Activated CD8-positive, alpha-beta memory T cell treated with anti-CD3 and anti-CD28 coated beads, Interleukin-2, amount 10 ng/mL, durations not matched to agents 7 days and 5 days (primary cell): ENCODE data around the gene CCDC136. TPM values are rescaled to one million over a fixed set of nuclear protein-coding genes. Genes with fewer than 3 reads are reported as not detected.

Source experiments
- ATAC-seq: fragments of 150-1000 bp; cut with Tn5 transposase; one replicate; pipeline ENCODE4 v1.10.0; 2021; ENCODE audit warnings: moderate library complexity
- CTCF ChIA-PET: fragments of 350-600 bp; sonication (Branson Sonifier 250); formaldehyde crosslinking; loops from one replicate; lab custom pipeline; 2021; ENCODE audit warnings: antibody characterized with exemption; lab: Charles Lee
- DNase-seq: peaks from one replicate; pipeline ENCODE4 v3.0.0-alpha.2; 2020
- H3K27ac Mint-ChIP-seq: one replicate; pipeline ENCODE4 v1.8.0; 2021; ENCODE audit warnings: mild to moderate bottlenecking, mixed read lengths
- H3K27me3 Mint-ChIP-seq: one replicate; pipeline ENCODE4 v1.8.0; 2021; ENCODE audit warnings: mixed read lengths
- H3K36me3 Mint-ChIP-seq: one replicate; pipeline ENCODE4 v1.8.0; 2021; ENCODE audit warnings: mild to moderate bottlenecking, mixed read lengths
- H3K4me1 Mint-ChIP-seq: one replicate; pipeline ENCODE4 v1.8.0; 2021; ENCODE audit warnings: mixed read lengths
- H3K4me3 Mint-ChIP-seq: one replicate; pipeline ENCODE4 v1.8.0; 2021; ENCODE audit warnings: mild to moderate bottlenecking, moderate library complexity, mixed read lengths
- H3K9me3 Mint-ChIP-seq: one replicate; pipeline ENCODE4 v1.8.0; 2022; ENCODE audit warnings: low read depth, mixed read lengths
- total RNA-seq, 2 experiments: library from RNA; stranded (reverse); gene quantifications; one replicate each; pipeline ENCODE4 v1.2.3, GENCODE V29; 2021

The CCDC136 gene
- total RNA-seq, 2 experiments from 2014 or later, result 4.4 to 5.8 TPM

GRCh38 chr7:128785738-128786137 lies 6.0 kb upstream of the CCDC136 start:
- no peak overlapping the region for H3K4me3 Mint-ChIP-seq
- peaks cover 4% of the 10 kb centered on the region for H3K4me1 Mint-ChIP-seq
- H3K36me3 Mint-ChIP-seq, result no peaks in the 10 kb centered on the region
- no peak for ATAC-seq
- CTCF ChIA-PET, result interaction anchor here (1.0 to 1.4 kb wide), 2 partner anchors 98 to 358 kb away, joined by 3 read pairs; no protein-coding TSS in a partner anchor
- no peak for DNase-seq
- H3K9me3 Mint-ChIP-seq, result no peaks in the 10 kb centered on the region
- peaks cover 40% of the 10 kb centered on the region for H3K27me3 Mint-ChIP-seq
- H3K27ac Mint-ChIP-seq, result no peak overlapping the region

DNA sequence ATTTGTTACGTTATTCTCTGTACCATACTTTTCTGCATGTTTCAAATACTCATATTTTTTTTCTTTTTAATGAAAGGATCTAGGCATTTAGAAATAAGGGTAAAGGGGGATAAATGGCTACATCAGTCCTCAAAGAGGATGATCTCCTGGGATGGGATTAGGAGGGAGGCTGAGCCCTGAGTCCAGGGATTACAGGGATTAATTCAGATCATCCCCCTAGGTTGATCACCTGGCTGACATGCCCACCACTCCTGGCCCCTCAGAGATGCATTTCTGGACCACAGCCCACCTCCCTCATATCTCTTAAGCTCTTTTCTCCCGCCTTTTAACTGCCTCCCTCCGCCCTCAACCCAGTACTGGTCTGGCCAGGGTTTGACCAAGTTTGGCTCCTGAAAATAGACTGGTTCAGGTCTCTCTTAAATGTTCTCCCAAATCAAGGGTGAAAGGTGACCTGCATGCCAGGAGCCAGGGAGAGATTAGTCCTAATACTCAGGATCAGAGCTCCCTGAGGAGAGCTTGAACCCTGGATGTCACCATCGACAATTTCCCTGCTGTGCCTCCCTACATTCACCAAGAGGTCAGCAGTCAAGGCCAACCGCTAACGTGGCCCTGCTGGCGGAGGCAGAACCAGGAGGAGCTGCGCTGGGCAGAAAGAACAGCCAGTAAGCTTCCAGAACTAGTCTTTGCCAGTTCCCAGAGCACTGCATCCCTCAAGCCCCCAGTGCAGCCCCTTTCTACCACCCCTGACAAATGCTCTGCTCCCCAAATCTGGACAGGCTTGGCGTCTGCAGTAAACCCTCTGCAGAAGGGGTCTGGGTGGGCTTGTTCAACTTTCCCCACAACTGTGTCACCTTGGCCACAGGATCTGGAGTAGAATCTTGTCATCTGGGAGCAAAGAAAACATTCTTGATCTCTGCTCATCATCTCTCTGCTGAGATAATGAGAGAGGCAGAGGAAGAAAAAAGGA lies 3.0 kb upstream of the CCDC136 start:
- ATAC-seq, result no peak
- peaks cover 40% of the 10 kb centered on the region for H3K27me3 Mint-ChIP-seq
- no peak overlapping the region for H3K4me3 Mint-ChIP-seq
- CTCF ChIA-PET, result interaction anchor here (1.0 kb wide), 1 partner anchor 95 kb away, joined by 3 read pairs; no protein-coding TSS in a partner anchor
- H3K36me3 Mint-ChIP-seq, result no peaks in the 10 kb centered on the region
- peaks cover 7% of the 10 kb centered on the region for H3K4me1 Mint-ChIP-seq
- H3K27ac Mint-ChIP-seq, result no peak overlapping the region
- H3K9me3 Mint-ChIP-seq, result no peaks in the 10 kb centered on the region
- DNase-seq, result no peak

DNA sequence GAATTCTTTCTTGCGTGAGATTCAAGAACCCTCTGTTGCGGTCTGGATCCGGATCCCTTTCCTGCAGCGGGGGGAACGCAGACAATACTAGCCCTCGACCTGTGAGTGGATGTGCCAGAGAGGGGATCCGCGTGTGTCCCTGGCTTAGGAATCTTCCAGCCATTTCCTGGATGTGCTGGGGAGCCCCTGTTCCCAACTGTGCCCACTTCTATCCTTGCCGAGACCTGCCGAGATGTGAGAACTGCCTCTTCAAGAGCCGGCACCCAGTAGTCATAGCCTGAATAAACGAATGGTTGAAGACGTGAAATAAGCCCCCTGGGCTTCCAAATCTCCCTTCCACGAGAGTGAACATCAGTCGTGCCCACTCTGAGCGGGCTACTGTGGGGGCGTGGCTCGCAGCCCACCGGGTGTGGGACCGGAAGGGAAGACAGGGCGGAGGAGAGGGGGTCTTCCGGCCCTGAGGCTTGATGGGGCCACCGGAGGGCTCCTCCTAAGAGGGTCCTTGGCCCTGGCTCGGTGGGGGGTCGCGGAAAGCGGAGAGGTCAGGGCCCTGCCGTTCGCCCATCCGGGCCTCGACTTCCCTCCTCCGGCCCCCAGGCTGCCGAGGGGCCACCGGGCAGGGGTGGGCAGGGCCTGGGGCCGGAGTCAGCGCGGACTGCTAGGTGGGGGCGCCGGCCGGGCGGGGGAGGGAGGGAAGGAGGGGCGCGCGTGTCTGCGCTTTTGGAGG lies 1.3 kb upstream of the CCDC136 start:
- DNase-seq (no peak), ATAC-seq (peak; percentile 10)
- CTCF ChIA-PET, result interaction anchor here (2.2 kb wide), 1 partner anchor 94 kb away, joined by 6 read pairs; no protein-coding TSS in a partner anchor
- Mint-ChIP-seq H3K27me3 (peaks cover 33% of the 10 kb centered on the region), H3K4me1 (peaks cover 7% of the 10 kb centered on the region), H3K36me3 (no peaks in the 10 kb centered on the region), H3K4me3 (peak overlapping the region; percentile 68), H3K27ac (peak overlapping the region; percentile 25), H3K9me3 (no peaks in the 10 kb centered on the region)

DNA sequence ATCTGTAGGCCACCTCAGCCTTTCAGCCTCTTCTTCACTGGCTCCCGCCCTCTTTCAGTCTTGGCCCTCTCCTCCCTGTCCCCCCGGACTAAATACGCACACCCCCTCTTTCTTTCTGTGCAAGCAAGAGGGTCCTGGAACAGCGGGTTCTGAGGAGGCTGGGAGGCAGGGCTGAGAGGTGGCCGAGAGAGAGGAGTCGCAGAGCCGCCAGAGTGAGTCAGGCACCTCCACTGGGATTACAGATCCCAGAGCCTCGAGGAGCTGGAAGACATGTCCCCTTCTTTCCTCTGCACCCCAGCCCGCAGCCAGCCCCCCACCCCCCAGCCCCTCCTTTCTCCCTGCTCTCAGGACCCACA lies 182 bp downstream of the CCDC136 start:
- CTCF ChIA-PET, result interaction anchor here (0.8 to 2.2 kb wide), 4 partner anchors 27 to 300 kb away, joined by 3 to 6 read pairs (median 4); no protein-coding TSS in a partner anchor
- H3K27me3 Mint-ChIP-seq, result peaks cover 30% of the 10 kb centered on the region
- no peaks in the 10 kb centered on the region for H3K9me3 Mint-ChIP-seq
- ATAC-seq (no peak), DNase-seq (no peak)
- peaks cover 7% of the 10 kb centered on the region for H3K4me1 Mint-ChIP-seq
- H3K4me3 Mint-ChIP-seq, result peak overlapping the region; percentile 72
- no peaks in the 10 kb centered on the region for H3K36me3 Mint-ChIP-seq
- H3K27ac Mint-ChIP-seq, result no peak overlapping the region

DNA sequence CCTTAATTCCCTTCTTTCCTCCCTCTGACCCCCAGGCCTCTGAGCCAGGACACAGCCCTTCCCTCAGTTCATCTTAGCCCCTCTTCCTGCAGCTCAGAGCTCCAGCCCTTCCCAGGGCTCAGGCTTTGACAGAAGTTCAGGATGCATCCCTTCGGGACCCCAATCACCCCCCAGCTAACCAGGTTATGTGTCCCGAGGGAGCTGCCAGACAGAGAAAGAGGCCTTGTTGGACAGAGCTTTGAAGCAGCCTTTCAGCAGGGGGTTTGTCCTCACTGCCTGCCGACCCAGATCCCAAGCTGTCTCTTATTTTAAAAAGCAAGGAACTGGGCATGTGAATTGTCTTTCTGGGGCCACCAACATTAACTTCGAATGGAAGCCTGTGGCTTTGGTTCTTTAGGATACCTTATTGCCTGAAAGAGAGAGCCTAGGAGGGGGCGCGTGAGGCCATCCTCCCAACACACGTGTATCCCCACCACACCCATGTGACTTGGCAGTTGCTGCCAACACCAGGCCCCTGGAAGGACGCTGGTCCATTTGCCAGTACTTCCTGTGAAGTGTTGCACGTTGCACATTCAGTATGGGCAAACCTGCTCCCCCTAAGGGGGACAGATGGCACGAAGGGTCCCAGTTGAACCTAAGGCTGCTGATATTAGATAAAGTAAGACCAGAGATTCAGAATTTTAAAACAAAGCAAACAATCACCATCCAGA lies 858 bp downstream of the CCDC136 start:
- no peak overlapping the region for H3K27ac Mint-ChIP-seq

DNA sequence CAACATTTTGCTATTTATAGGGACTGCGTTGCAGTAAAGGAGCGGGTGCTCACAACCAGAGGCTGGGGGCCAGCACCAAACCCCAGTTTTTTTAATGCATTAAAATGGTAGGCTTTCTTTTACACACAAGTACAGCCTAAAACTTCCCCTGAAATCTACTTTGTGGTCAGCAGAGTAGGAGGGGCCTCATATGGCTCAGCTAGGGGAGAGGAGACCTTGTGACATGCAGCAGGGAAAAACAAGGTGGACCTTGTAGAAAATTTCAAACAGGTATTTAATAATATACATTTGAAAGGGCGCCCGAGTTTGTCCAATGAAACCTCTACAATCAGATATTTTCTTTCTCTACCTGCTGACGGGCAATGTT lies 1.4 kb downstream of the CCDC136 start:
- CTCF ChIA-PET, result interaction anchor here (3.7 kb wide), 1 partner anchor 90 kb away, joined by 16 read pairs; no protein-coding TSS in a partner anchor
- DNase-seq, result no peak
- no peaks in the 10 kb centered on the region for H3K36me3 Mint-ChIP-seq
- H3K9me3 Mint-ChIP-seq, result no peaks in the 10 kb centered on the region
- H3K4me1 Mint-ChIP-seq, result peaks cover 7% of the 10 kb centered on the region
- ATAC-seq, result no peak
- no peak overlapping the region for H3K4me3 Mint-ChIP-seq
- no peak overlapping the region for H3K27ac Mint-ChIP-seq
- H3K27me3 Mint-ChIP-seq, result peaks cover 23% of the 10 kb centered on the region

More for the DNA sequence above, 858 bp downstream of the CCDC136 start:
- Mint-ChIP-seq H3K4me1 (peaks cover 7% of the 10 kb centered on the region), H3K9me3 (no peaks in the 10 kb centered on the region), H3K27me3 (peaks cover 27% of the 10 kb centered on the region), H3K36me3 (no peaks in the 10 kb centered on the region), H3K4me3 (no peak overlapping the region)
- ATAC-seq, result no peak
- CTCF ChIA-PET, result interaction anchor here (0.8 to 3.7 kb wide), 4 partner anchors 26 to 91 kb away, joined by 3 to 16 read pairs (median 5); no protein-coding TSS in a partner anchor
- DNase-seq, result no peak

- Mint-ChIP-seq H3K27me3 (peaks cover 15% of the 10 kb centered on the region), H3K27ac (peak overlapping the region; percentile 16), H3K36me3 (no peaks in the 10 kb centered on the region), H3K9me3 (no peaks in the 10 kb centered on the region), H3K4me1 (peaks cover 7% of the 10 kb centered on the region), H3K4me3 (no peak overlapping the region)
- ATAC-seq (no peak), DNase-seq (peak; percentile 55)
- CTCF ChIA-PET, result interaction anchor here (1.1 to 3.7 kb wide), 4 partner anchors 53 to 296 kb away, joined by 3 to 16 read pairs (median 4); no protein-coding TSS in a partner anchor
Observed at GRCh38 chr7:128794020-128794419, 2.3 kb downstream of the CCDC136 start.

DNA sequence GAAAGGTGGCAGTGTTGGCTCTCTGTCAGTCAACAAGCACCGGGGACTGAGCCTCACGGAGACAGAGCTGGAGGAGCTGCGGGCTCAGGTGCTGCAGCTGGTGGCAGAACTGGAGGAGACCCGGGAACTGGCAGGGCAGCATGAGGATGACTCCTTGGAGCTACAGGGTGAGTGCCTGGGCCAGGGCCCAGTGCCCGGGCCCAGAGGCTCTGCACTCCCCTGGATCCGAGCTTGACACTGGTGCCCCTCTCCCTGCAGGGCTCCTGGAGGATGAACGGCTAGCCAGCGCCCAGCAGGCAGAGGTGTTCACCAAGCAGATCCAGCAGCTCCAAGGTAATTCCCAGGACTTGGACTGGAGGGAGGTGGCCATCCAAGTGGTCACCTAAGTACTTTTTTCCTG lies 2.7 kb downstream of the CCDC136 start:
- DNase-seq, result no peak
- Mint-ChIP-seq H3K27ac (no peak overlapping the region), H3K4me3 (no peak overlapping the region), H3K36me3 (no peaks in the 10 kb centered on the region), H3K27me3 (peaks cover 10% of the 10 kb centered on the region), H3K9me3 (no peaks in the 10 kb centered on the region), H3K4me1 (peaks cover 7% of the 10 kb centered on the region)
- ATAC-seq, result no peak
- CTCF ChIA-PET, result interaction anchor here (1.1 to 3.7 kb wide), 5 partner anchors 53 to 297 kb away, joined by 3 to 16 read pairs (median 4); no protein-coding TSS in a partner anchor

GRCh38 chr7:128795129-128795528 lies 3.4 kb downstream of the CCDC136 start:
- Mint-ChIP-seq H3K9me3 (no peaks in the 10 kb centered on the region), H3K4me1 (peaks cover 7% of the 10 kb centered on the region), H3K36me3 (no peaks in the 10 kb centered on the region), H3K27me3 (peaks cover 4% of the 10 kb centered on the region), H3K27ac (no peak overlapping the region), H3K4me3 (no peak overlapping the region)
- no peak for DNase-seq
- CTCF ChIA-PET, result interaction anchor here (1.1 to 3.7 kb wide), 4 partner anchors 86 to 296 kb away, joined by 3 to 16 read pairs (median 4); no protein-coding TSS in a partner anchor
- ATAC-seq, result no peak

- no peaks in the 10 kb centered on the region for H3K27me3 Mint-ChIP-seq
- H3K4me3 Mint-ChIP-seq, result no peak overlapping the region
- CTCF ChIA-PET, result interaction anchor here (3.7 kb wide), 1 partner anchor 87 kb away, joined by 16 read pairs; no protein-coding TSS in a partner anchor
- H3K4me1 Mint-ChIP-seq, result peaks cover 3% of the 10 kb centered on the region
- ATAC-seq (no peak), DNase-seq (no peak)
- no peaks in the 10 kb centered on the region for H3K9me3 Mint-ChIP-seq
- H3K36me3 Mint-ChIP-seq, result no peaks in the 10 kb centered on the region
- no peak overlapping the region for H3K27ac Mint-ChIP-seq
Observed at GRCh38 chr7:128796327-128796726, 4.6 kb downstream of the CCDC136 start.

- Mint-ChIP-seq H3K9me3 (no peaks in the 10 kb centered on the region), H3K4me1 (no peaks in the 10 kb centered on the region), H3K4me3 (no peak overlapping the region), H3K27me3 (no peaks in the 10 kb centered on the region), H3K27ac (no peak overlapping the region), H3K36me3 (no peaks in the 10 kb centered on the region)
- ATAC-seq, result no peak
- CTCF ChIA-PET, result no interaction called here
- no peak for DNase-seq
Observed at GRCh38 chr7:128799451-128799850, 7.7 kb downstream of the CCDC136 start.

DNA sequence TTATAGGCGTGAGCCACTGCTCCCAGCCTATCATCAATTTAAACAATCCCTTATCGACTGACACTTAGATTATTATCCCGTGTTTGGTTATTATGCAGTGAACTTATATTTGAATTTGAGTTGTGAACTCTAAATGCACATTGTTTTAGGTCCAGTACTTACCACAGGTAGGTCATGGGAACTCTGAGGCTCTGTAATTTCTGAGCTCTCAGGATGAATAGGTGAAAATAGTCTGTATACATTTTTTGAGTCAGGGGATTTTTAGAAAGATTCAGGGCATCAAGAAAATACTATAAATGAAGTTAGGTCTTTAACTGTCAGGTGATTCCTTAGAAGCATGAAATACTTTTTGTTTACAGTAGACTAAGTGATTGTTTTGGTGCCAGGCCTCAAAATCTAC lies 8.8 kb downstream of the CCDC136 start:
- H3K27me3 Mint-ChIP-seq, result no peaks in the 10 kb centered on the region
- no peaks in the 10 kb centered on the region for H3K4me1 Mint-ChIP-seq
- no peaks in the 10 kb centered on the region for H3K36me3 Mint-ChIP-seq
- H3K9me3 Mint-ChIP-seq, result no peaks in the 10 kb centered on the region
- CTCF ChIA-PET, result no interaction called here
- H3K4me3 Mint-ChIP-seq, result no peak overlapping the region
- ATAC-seq (no peak), DNase-seq (no peak)
- H3K27ac Mint-ChIP-seq, result no peak overlapping the region
